Fibroblast of skin of scalp (primary cell): ENCODE data around the gene BEGAIN.
"Not testable (repeated sequence)": the region's sequence is repeated elsewhere in the genome, so short reads cannot be mapped to it uniquely, and the experiment has no call there.

Source experiments
- DNase-seq: peaks from one replicate; pipeline ENCODE4 v3.0.0-alpha.2; 2013

The BEGAIN gene

GRCh38 chr14:100535287-100536120, 51.7 kb downstream of the BEGAIN start:
- DNase-seq, result no peak

GRCh38 chr14:100534528-100535286, 52.5 kb downstream of the BEGAIN start:
- DNase-seq, result no peak

GRCh38 chr14:100533656-100534485, 53.3 kb downstream of the BEGAIN start:
- DNase-seq, result no peak

- no peak for DNase-seq
These were observed 54.1 kb downstream of the BEGAIN start for GRCh38 chr14:100532906-100533655.

- peak; percentile 49 for DNase-seq
These were observed 54.9 kb downstream of the BEGAIN start for GRCh38 chr14:100532154-100532861.

- no peak for DNase-seq
These were observed 55.8 kb downstream of the BEGAIN start for GRCh38 chr14:100531152-100532121.

GRCh38 chr14:100530270-100531072, 56.7 kb downstream of the BEGAIN start:
- no peak for DNase-seq

- DNase-seq, result no peak
These were observed 57.6 kb downstream of the BEGAIN start for GRCh38 chr14:100529561-100530031.

GRCh38 chr14:100528962-100529560, 58.2 kb downstream of the BEGAIN start:
- DNase-seq, result no peak

GRCh38 chr14:100526632-100527031, 60.6 kb downstream of the BEGAIN start:
- no peak for DNase-seq

- DNase-seq, result no peak
These were observed 61.2 kb downstream of the BEGAIN start for GRCh38 chr14:100526057-100526456.

- no peak for DNase-seq
These were observed 61.6 kb downstream of the BEGAIN start for GRCh38 chr14:100525615-100526014.

- peak; percentile 9 for DNase-seq
These were observed 62.3 kb downstream of the BEGAIN start for GRCh38 chr14:100524933-100525243.

GRCh38 chr14:100524233-100524932, 62.8 kb downstream of the BEGAIN start:
- DNase-seq, result no peak

- DNase-seq, result no peak
These were observed 63.4 kb downstream of the BEGAIN start for GRCh38 chr14:100523843-100524169.

- DNase-seq, result no peak
These were observed 63.9 kb downstream of the BEGAIN start for GRCh38 chr14:100523131-100523842.

- peak; percentile 38 for DNase-seq
These were observed 64.6 kb downstream of the BEGAIN start for GRCh38 chr14:100522616-100523099.

- not testable (repeated sequence) for DNase-seq
These were observed 81.2 kb downstream of the BEGAIN start for GRCh38 chr14:100506053-100506452.
